ENCODE measurements around the gene PMM2. TPM values are rescaled to one million over a fixed set of nuclear protein-coding genes. Genes with fewer than 3 reads are reported as not detected.

PMM2 gene
- total RNA-seq, 1 donor from 2014 or later = 51.8 TPM

DNA sequence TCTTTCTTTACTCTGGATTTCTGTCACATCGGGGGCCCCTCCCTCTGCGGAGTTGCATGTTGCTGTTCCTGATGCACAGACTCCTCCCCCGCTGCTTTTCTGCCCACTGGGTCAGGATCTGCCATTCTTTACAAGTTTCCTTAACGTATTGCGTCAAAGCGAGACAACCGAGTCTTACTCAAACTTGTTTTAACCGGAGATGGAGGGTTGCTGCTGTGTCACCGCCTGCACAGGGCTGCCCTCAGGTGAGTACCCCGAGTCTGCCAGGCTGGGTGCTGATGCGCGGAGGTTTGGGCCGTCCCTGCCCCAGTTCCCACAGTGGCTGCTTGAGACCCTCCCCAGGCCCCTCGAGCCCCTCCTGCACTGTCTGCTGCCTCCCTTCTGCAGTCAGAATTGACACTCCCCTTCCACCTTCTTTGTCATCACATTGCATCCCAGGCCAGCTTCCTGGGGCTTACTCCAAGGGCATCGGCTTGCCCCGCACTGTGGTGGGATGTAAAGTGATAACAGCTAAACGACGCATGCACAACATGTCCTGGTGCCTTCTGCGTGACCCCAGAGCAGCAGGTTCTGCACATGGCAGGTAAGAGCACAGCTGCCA, 51.9 kb downstream of the PMM2 start:
- DNase-seq (ENCODE audit: low spot score) = peak; percentile 78

GRCh38 chr16:8850279-8850885, 52.7 kb downstream of the PMM2 start:
- peak; percentile 89 for DNase-seq (ENCODE audit: low spot score)

GRCh38 chr16:8851761-8852403, 54.2 kb downstream of the PMM2 start:
- no peak for DNase-seq (ENCODE audit: low spot score)

- DNase-seq (ENCODE audit: low spot score) = no peak
Measured at GRCh38 chr16:8852534-8852933, 54.9 kb downstream of the PMM2 start.

DNA sequence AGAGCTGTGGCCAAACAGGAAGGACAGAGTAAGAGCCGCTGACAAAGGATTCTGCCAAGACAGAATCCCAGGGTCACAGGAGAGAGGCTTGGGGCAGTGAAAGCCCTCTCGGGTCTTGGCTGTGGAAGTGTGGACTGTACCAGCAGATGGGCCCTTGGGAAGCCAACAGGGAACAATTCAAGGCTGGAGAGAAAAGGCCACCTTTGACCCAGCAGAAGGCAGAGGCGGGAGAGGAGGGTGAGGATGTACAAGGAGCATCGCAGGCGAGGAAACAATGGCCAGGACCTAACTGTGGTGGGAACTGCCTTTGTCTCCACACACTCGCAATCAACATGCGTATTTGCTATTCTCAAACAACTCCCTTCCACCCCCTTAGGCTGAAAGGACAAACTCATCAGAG, 55.5 kb downstream of the PMM2 start:
- no peak for DNase-seq (ENCODE audit: low spot score)

DNA sequence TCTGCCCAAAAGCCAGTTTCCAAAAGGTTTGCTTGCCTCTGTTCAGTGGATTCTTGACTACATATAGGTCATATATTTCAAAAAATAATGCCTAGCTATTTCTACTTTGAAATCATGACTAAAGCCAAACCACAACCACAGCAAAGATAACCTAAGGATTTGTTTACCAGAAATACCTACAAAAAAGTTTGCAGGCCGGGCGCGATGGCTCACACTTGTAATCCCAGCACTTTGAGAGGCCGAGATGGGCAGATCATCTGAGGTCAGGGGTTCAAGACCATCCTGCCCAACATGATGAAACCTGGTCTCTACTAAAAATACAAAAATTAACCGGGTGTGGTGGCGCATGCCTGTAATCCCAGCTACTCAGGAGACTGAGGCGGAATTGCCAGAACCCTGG, 56.0 kb downstream of the PMM2 start:
- DNase-seq (ENCODE audit: low spot score) = no peak

- no peak for DNase-seq (ENCODE audit: low spot score)
Measured at GRCh38 chr16:8854298-8854948, 56.8 kb downstream of the PMM2 start.

- DNase-seq (ENCODE audit: low spot score) = no peak
Measured at GRCh38 chr16:8855051-8855786, 57.6 kb downstream of the PMM2 start.

GRCh38 chr16:8855972-8856371, 58.3 kb downstream of the PMM2 start:
- DNase-seq (ENCODE audit: low spot score) = no peak

DNA sequence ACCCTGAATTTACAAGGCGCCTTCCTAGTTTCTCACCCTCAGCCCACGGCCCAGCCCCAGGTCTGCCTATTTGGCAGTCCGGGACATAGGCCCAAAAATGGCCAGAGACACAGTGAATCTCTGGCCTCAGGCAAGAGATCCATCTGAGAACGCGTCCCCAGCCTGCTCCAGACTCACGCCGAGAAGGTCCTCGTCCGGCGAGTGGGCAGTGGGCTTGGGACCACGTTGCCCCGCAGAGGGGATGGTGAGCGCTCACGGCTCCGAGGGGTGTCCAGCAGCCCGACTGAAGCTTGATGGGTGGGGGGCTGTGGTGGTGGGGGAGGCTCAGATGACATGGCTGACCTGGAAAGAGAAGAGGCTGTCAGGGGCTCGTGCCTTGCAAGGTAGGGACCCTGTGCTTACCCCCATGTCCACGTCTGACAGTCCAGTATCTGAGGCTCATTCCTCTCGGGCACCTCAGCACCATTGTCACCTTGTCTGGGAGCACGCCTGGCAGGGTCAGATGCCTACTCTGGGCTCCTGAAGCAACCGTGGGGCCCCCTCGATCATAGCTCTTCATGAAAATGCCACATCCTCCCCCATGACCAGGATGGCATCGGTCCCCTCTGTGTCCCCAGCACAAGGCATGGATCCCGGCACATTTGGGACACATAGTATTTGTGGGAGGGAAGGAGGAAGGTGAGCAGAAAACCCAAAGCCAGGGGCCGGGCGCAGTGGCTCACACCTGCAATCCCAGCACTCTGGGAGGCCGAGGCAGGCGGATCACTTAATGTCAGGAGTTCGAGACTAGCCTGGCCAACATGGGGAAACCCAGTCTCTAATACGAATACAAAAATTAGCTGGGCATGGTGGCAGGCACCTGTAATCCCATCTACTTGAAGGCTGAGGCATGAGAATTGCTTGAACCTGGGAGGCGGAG, 61.6 kb downstream of the PMM2 start:
- DNase-seq (ENCODE audit: low spot score) = no peak

- no peak for DNase-seq (ENCODE audit: low spot score)
Measured at GRCh38 chr16:8859913-8860881, 62.6 kb downstream of the PMM2 start.

- DNase-seq (ENCODE audit: low spot score) = no peak
Measured at GRCh38 chr16:8861563-8862308, 64.1 kb downstream of the PMM2 start.

GRCh38 chr16:8862309-8863130, 64.9 kb downstream of the PMM2 start:
- no peak for DNase-seq (ENCODE audit: low spot score)

GRCh38 chr16:8863594-8864424, 66.2 kb downstream of the PMM2 start:
- DNase-seq (ENCODE audit: low spot score) = no peak

DNA sequence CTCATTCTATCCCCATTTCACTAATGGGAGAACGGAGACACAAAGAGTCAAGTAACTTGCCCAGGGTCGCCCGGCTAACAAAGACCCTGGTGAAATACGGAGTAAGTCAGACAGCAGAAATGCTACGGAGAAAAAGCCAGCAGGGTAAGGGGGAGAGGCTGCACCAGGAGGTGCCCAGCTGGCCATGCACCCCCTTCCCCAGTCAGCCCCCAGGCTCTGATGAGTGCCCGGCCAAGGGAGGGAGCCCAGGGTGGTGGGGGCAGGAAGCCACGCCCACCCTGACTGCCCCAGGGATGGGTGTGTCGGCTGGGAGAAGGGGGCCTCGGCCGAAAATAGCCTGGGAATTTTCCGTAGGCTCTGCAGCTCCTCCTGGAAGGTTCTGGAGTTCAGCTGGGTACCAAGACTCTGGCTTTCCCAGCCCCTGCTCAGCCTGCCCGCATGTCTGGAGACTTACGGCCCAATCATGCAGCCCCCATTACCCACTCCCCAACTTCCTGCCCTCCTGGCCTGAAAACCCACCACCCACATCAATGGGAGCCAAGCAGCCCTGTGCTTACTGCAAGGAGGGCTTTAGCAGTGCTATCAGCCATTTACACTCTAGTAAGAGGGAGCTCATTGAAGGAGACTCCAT, 67.0 kb downstream of the PMM2 start:
- DNase-seq (ENCODE audit: low spot score) = no peak

- no peak for DNase-seq (ENCODE audit: low spot score)
Measured at GRCh38 chr16:8865145-8865882, 67.7 kb downstream of the PMM2 start.

Measured in mesenteric fat pad (tissue), 1 donor.